GM18517 (cell line): Measurements from ENCODE around the gene BRSK1.
"Not testable (repeated sequence)": the region's sequence is repeated elsewhere in the genome, so short reads cannot be mapped to it uniquely, and the experiment has no call there.

Experiments
- ATAC-seq: cut with Tn5 transposase; IDR thresholded peaks from one replicate; pipeline ENCODE4 v1.9.1; 2021; ENCODE audit warnings: mild to moderate bottlenecking, moderate library complexity; ENCODE audit not compliant: unreplicated experiment

Gene BRSK1

DNA sequence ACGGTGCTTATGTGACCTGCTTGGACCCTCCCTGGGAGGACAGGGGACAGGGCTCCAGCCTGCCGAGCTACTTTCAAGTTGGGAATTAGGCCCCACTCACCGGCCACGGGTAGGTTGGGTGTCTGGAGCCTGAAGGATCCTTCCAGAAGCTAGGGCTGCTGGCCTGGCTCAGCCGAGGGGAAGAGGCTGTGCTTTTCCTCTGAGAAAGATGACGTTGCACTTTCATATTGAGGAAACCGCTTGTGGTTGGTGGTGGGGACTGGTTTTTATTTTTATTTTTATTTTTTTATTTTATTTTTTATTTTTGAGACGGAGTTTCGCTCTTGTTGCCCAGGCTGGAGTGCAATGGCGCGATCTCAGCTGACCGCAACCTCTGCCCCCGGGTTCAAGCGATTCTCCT, 41.4 kb downstream of the BRSK1 start, which contains the start of gene TMEM150B:
TMEM150B (minus strand) TSS at position 170 of the 400 bp plus-strand sequence. CDS start 4,305 bp downstream, outside the sequence.
- no peak for ATAC-seq

DNA sequence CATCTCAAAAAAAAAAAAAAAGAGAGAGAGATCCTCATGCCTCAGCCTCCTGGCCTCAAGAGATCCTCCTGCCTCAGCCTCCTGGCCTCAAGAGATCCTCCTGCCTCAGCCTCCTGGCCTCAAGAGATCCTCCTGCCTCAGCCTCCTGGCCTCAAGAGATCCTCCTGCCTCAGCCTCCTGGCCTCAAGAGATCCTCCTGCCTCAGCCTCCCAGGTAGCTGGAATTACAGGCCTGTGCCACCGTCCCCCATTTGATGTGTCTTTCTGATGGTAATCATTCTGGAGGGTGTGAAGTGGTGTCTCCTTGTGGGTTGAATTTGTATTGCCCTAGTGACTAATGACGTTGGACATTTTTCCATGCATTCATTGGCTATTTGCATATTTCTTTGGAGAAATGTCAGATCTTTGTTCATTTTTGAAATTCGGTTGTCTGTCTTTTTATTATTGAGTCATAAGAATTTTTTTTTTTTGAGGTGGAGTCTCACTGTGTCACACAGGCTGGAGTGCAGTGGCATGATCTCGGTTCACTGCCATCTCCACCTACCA, 45.0 kb downstream of the BRSK1 start:
- not testable (repeated sequence) for ATAC-seq

DNA sequence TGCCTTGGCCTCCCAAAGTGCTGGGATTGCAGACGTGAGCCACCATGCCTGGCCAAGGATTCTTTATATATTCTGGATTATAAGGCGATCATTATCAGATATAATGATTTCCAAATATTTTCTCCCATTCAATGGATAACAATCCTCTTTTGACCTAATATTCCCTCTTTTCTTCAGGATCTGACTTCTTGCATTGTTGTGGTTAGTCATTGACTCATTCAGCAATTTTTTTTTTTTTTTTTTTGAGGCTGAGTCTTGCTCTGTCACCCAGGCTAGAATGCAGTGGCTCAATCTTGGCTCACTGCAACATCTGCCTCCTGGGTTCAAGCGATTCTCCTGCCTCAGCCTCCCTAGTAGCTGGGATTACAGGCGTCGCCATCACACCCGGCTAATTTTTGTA, 46.0 kb downstream of the BRSK1 start:
- not testable (repeated sequence) for ATAC-seq

DNA sequence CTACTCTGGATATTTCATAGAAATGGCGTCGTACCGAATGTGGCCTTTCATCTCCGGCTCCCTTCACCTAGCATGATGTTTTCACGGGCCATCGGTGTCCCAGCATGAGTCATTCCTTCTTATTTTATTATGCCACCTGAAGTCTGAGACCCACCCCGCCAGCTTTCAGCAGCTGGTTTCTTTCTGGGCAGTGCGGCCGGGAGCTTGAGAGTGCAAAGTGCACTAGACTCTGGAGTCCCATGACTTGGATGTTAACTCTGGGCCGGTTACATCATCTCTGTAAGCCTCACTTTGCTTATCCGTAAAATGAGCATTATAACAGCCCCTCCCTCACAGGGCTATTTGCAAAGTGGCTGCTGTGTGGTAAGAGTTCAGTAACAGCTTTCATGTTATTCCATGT, 50.1 kb downstream of the BRSK1 start:
- ATAC-seq = no peak

DNA sequence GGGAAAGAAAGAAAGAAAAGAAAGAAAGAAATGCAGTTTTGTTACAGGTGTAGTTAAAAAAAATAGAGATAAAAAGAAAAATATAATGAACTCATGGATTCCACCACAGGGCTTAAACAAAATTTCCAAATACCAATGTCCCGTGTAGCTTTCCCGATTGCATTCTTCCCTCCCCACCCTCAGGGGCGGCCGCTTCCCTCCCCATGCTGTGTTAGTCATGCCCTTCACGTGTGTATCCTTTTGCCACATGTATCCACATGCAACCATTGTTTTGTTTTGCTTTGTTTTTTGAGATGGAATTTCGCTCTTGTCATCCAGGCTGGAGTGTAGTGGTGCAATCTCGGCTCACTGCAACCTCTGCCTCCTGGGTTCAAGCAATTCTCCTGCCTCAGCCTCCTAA, 52.3 kb downstream of the BRSK1 start:
- ATAC-seq = no peak

DNA sequence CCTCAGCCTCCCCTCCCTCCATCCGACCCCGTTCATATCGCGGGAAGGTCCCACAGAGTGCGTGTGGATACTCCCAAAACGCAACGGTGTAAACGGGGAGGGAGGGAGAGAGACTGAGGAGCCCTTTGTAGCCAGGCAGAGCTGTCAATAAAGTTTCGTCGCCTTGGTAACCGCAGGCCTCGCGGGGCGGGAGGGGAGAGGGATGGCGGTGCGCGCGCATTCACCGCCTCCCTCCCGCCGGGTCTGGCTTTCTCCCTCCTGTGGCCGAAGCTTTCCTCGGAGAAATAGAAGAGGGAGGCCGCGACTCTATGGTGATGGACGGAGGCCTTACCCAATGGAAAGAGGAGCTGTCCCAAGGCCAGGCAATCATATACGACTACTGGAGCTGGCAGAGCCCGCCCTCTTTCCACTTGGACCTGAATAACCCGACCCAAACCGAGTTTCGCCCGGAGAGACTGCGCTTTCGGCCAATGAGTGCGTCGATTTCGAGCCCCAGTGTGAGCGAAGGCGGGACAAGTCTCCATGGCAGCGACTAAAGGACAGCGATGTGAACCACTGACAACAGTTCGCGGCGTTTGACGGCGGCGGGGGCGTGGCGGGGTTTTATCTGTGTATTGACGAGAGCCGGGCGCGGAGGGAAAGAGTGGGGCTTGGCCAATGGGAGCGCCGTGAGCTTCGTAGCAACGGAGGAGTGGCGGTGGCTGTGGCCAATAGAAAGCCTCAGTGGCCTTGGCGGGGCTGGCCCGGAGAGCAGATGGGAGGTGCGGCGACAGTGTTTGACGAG, 55.5 kb downstream of the BRSK1 start, which contains the start of gene KMT5C:
KMT5C (plus strand) TSS at position 772 of the 784 bp plus-strand sequence. CDS start 2,061 bp downstream, outside the sequence.
- ATAC-seq = peak; percentile 91

DNA sequence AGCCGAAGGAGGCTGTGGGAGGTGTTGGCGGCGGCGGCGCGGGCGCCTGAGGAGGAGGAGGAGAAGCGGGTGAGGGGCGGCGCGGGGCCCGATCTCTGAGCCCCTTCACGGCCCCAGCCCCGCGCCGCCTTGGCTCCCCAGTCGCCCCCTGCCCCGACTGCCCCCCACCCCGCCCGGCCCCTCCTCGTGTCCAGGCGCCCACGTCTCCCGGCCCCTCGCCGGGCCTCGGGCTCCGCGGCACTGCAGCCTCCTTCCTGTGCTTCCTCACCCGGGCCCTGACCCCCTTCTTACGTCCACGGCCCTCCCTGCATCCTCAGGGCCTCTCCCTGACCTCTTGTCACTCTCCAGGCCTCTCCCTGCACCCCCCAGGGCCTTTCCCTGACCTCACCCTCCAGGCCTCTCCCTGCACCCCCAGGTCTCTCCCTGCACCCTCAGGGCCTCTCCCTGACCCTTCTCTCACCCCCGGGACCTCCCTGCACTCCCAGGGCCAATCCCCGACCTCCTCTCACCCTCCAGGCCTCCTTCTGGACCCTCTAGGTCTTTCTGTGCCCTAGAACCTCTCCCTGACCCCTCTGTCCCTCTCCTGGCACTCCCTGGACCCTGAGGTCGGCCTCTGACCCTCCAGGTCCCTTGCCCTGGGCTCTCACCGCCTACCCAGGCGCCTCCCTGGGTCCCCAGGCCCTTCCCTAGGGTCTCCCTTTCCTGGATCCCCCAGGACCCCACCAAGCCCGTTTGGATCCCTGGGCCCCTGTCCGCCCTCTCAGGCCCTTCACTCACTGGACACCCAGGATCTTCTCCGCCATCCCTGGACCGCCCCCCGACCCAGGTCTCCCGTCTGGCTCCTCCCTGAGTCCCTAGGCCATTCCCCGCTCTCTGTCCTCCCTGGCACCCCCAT, 56.3 kb downstream of the BRSK1 start:
- ATAC-seq = no peak

DNA sequence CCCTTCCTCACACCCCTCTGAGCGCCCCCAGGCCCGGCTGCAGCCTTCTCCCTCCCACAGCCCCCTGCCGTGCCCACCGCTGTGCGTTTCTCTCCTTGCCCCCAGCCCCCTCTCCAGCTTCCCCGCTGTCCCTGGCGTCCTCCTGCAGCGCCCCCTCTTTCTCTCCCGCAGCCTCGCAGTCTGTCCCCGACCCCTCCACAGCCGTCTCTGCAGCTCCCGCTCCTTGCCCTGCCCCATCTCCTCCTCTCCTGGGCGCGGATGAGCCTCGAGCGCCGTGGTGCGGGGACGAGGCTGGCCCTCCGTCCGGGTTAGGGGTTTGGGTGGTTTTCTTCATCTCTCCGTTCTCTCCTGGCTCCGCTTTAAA, 57.0 kb downstream of the BRSK1 start:
- ATAC-seq = no peak

DNA sequence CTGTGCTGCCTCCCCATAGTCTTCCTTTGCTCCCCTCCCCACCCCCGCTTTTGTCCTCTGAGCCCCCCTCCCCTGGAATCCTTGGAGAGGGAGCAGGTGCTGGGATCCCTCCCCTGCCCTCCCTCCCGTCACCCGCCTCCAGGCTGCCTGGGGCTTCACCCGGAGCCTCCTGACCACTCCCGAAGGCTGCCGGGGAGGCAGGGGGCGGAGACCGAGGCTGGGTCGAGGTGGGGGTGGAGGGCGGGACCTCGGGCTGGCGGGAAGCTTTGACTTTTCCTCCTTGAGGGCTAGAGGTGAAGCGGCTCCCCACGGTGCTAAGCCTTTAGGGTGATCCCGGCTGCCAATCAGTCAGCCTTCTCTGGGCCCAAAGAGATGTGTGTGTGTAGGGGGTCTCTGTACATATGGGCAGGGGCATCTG, 57.4 kb downstream of the BRSK1 start:
- no peak for ATAC-seq

DNA sequence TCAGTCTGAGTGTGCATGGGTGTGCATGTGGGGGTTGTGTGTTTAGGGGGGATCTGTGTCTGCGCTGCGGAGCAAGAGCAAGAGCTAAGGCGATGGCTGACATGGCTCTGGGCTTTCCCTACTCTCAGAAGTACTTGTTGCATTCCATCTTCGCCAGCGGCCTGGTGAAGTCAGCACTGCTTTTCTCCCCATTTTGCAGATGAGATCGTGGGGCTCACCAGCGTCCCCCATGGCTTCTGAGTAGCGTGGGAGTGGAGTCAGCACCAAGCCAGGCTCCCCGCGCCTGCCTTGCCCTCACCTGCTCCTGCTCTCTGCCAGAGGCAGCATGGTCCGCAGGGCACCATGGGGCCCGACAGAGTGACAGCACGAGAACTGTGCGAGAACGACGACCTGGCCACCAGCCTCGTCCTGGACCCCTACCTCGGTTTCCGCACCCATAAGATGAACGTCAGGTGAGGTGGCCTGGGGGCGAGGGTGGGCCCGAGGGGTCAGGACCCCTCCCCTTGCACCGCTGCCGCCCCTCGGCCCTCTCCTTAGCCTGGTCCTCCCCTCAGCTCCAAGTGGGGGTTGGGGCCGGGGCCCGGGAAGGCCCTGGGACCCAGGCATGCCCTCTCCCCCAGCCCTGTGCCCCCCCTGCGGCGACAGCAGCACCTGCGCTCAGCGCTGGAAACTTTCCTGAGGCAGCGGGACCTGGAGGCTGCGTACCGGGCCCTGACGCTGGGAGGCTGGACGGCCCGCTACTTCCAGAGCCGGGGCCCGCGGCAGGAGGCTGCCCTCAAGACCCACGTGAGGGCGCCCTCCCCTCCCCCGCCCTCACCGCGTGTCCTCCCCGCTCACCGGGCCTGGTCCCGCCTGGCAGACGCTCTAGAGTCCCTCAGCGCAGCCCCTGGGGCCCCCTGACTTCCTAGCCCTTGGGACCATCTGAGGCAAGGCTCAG, 58.1 kb downstream of the BRSK1 start:
- no peak for ATAC-seq

DNA sequence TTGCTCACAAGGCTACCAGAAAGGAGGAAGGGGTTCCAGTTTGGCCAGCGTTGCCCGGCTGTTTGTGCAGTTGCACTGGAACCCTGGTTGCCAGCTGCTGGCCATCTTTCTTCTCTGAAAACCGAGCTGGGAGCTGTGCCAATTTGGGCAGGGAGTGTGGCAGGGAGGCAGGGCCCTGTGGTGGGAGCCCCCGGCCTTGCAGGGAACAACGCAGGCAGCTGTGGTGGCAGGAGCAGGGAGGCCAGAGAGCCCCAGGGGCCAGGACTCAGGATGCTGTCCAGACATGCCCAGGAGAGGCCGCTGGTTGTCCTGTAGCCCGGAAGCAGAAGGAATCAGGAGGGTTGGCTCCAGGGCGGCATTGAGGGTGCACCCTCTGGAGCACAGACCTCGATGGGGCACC, 60.6 kb downstream of the BRSK1 start:
- ATAC-seq = no peak

DNA sequence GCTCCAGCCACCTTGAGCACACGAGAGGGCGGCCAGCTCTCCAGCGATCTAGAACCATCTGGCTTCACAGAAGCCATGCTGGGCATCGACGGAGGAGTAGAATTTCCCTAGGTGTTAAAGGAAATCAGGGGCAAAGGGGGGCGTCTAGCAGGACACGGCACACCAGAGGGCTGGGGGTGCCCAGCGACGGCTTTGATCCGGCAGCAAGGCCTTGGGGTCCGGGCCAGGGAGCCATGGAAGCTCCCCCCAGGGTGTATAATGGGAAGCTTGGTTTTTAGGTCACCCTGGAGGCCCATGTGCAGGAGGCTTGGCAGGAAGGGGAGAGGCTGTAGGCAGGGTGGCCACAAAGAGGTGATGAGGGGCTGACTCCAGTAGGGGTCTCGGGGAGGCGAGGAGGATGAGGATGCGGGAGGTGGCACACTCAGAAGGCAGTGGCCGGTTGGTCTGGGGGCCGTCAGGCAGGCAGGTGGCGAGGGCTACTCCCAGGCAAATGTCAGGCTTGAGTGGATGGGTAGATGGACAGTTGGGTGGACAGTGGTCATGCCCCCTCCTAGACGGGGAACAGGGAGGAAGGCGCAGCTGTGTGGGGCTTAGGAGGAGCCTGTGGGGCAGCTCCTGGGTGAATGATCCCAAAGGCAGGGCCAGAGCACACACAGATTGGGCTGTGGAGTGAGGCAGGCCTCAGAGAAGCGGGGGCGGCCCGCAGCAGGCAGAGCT, 61.5 kb downstream of the BRSK1 start:
- no peak for ATAC-seq

DNA sequence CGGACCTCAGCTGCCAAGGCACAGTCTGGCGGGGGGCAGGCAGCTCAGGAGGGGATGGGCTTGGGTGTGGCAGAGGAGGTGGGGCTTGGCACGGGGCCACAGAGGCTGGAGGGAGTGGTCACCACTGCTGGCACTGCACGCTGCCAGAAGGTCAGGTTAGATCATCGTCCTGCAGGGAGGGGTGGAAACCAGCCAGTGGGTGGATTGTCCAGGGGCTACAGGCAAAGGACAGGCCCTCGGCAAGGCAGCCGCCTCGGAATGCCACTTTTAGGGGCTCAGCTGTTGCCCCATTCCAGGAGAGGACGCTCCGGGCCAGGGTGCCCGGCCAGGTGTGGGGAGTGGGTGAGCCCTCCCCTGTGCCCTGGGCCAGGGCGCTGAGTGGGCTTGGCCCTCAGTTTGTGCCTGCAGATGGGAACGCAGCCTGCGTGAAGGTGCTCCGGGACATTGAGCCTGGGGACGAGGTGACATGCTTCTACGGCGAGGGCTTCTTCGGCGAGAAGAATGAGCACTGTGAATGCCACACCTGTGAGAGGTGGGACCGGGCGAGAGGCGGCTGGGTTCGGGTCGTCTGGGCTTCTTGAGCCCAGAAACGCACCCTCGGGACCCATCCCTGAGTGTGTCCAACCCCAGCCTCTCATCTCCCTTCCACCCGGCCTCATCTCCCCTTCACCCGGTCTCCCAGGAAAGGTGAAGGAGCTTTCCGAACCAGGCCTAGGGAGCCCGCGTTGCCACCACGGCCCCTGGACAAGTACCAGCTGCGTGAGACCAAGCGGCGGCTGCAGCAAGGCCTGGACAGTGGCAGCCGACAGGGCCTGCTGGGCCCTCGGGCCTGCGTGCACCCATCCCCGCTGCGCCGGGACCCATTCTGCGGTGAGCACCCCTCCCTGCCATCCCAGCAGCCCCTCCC, 62.3 kb downstream of the BRSK1 start:
- ATAC-seq = no peak

DNA sequence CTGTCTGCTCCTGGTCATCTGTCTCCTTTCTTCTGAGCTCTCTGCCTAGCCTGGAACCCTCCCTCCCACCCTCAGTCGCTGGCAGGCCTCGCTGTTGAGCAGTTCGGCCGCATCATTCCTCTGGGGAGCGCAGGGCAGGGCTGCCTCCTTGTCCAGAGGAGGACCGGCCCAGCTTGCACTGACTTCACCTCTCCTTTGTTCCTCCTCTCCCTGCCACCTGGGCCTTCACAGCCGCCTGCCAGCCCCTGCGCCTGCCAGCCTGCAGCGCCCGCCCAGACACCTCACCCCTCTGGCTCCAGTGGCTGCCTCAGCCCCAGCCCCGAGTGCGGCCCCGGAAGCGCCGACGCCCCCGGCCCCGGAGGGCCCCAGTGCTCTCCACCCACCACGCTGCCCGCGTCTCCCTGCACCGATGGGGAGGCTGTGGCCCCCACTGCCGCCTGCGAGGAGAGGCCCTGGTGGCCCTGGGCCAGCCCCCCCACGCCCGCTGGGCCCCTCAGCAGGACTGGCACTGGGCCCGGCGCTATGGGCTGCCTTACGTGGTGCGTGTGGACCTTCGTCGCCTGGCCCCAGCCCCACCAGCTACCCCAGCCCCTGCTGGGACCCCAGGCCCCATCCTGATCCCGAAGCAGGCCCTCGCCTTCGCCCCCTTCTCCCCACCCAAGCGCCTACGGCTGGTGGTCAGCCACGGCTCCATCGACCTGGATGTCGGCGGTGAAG, 63.1 kb downstream of the BRSK1 start:
- ATAC-seq = no peak

DNA sequence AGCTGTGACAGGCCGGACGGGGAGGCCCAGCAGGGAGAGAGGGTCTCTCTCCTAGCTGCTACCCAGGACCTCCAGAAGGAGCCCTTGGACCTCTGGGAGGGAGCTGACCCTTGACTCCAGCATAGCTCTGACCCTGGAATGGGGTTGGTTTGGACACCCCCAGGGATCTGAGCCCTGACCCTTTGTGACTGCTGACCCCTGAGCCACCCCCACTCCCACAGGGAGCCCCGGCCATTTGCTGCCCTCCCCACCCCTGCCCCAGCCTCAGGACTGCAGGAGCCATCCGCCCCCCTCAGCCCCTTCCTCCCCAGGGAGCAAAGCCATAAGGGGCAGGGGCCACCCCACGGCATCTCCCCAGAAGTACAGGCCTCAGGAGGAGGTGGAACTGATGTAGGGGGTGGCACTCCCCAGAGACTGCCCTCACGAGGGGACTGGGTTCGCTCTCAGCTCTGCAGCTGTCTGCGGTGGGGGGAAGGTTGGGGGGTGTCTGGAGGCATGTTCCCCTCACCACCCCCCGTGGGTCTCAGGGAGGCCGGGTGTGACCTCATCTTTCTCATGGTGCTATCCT, 63.7 kb downstream of the BRSK1 start:
- no peak for ATAC-seq

DNA sequence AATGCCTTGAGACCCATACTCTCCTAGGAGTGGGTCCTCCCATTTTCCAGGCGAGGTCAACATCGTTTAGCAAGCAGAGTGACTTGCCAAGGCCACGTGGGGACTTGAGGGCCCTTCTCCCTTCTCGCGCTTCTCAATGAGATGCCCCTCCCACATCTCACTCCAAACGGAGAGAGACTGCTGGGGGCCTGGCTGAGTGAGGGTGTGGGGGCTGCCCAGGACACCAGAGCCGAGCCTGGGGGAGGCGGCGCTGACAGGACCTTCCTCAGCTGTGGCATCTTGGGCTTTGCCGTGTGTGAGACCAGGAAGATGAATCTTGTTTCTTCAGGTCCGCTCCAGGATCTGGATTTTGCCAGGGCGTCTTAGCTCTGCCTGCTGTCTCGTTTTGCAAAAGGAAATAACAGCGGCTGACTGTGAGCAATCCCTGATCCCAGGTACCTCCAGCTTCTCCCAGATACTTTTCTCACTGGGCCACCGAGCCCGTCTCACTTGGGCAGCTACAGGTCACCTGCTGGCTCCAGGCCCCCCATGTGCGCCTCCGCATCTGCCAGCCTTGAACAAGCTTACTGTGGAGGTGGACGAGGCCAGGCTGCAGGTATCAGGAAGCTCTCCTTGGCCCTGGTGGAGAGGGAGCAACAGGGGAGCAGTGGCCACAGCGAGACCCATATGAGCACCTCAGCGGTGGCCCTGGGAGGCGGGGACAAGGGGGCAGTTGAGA, 64.7 kb downstream of the BRSK1 start:
- ATAC-seq = no peak

DNA sequence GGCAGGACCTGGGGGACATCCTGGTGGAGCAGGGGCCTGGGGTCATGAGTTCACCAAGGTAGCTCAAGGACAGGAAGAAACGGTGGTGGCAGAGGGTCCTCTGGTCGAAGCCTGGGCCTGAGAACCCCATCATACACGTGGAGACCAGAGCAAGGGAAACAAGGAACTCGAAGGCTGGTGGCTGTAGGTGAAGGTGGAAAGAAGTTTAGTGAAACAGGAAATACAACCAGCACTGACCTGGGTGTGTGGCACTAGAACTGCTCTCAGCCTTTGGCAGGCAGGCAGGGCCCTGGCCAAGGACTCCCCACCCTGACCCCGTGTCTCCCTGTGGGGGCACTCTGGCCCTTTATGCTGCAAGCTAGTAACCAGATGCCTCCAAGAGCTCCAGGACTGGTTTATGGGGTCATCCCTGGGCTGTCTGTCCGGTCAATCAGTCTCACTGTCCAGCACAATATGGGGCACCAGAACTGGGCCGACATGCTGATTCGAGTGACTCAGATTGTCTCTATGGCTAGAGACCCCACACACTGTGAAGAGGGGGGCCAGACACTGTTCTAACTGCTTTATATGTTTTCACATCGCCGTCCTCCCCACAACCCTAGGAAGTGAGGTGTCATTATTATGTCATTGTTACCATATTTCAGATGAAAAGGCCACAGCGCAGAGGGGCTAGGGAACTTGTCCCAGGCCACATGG, 67.0 kb downstream of the BRSK1 start:
- ATAC-seq = no peak
